Subcutaneous abdominal adipose tissue (tissue), 5 donors: ENCODE measurements around the gene TMEM163.
"Not testable (repeated sequence)": the region's sequence is repeated elsewhere in the genome, so short reads cannot be mapped to it uniquely, and the experiment has no call there.

ENCODE experiments used
- H3K27ac ChIP-seq: one replicate; pipeline ENCODE4 v1.7.0; 2013; ENCODE audit warnings: low read depth, mild to moderate bottlenecking, inconsistent platforms, low read length, moderate library complexity
- H3K27me3 ChIP-seq, 5 donors: one replicate each; pipeline ENCODE4 v1.7.0; 2013; ENCODE audit warnings: low read length in 5 of 5, inconsistent platforms in 1 of 5; ENCODE audit not compliant: control insufficient read depth in 5 of 5, insufficient read depth in 4 of 5
- H3K36me3 ChIP-seq, 5 donors: one replicate each; pipeline ENCODE4 v1.7.0; 2013; ENCODE audit warnings: low read length in 5 of 5; ENCODE audit not compliant: control insufficient read depth in 5 of 5, insufficient read depth in 5 of 5
- H3K4me1 ChIP-seq, 5 donors: one replicate each; pipeline ENCODE4 v1.7.0; 2013; ENCODE audit warnings: low read length in 5 of 5, mild to moderate bottlenecking in 3 of 5, moderate library complexity in 1 of 5; ENCODE audit not compliant: control insufficient read depth in 5 of 5, insufficient read depth in 5 of 5
- H3K4me3 ChIP-seq, 5 donors: one replicate each; pipeline ENCODE4 v1.7.0; 2013; ENCODE audit warnings: low read length in 5 of 5, low read depth in 1 of 5
- H3K9ac ChIP-seq, 5 donors: one replicate each; pipeline ENCODE4 v1.7.0; 2013; ENCODE audit warnings: low read length in 5 of 5, mild to moderate bottlenecking in 4 of 5, moderate library complexity in 3 of 5
- H3K9me3 ChIP-seq, 5 donors: one replicate each; pipeline ENCODE4 v1.7.0; 2013; ENCODE audit warnings: low read length in 5 of 5; ENCODE audit not compliant: control insufficient read depth in 5 of 5
- donor health status: healthy.
- donor health status: healthy.
- donor health status: healthy.
- donor health status: healthy.
- donor health status: healthy.

The TMEM163 gene

DNA sequence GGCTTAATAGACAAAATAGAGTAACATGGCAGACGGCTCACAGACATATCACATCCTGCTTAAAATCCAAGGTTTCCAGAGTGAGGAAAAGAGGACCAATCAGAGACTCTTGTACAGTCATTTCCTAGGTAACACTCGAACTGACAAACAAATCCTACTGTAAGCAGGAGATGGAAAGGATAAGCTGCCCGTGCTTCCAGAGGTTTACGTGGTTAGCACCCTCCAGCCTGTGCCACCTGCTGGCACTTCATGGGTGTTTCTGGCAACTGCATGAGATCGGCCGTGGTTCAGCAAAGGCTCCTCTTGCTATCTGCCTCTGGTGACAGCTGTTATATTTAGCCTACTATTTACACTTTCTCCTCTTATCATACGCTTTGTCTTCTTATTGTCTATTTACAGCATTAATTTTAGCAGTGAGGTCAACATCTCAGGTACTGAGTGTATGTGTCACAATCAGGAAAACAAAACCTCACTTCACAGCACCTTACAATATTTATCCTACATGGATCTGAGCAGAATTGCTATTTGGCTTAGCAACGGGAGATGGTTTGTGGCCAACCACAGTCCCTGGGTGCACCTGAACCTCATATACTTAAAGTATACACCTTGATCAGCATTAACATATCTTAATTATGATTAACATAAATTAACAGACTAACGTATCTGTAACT, 226.9 kb downstream of the TMEM163 start:
- Histone ChIP-seq H3K4me1 (no peaks in the 10 kb centered on the region), H3K4me3 (no peak overlapping the region)

DNA sequence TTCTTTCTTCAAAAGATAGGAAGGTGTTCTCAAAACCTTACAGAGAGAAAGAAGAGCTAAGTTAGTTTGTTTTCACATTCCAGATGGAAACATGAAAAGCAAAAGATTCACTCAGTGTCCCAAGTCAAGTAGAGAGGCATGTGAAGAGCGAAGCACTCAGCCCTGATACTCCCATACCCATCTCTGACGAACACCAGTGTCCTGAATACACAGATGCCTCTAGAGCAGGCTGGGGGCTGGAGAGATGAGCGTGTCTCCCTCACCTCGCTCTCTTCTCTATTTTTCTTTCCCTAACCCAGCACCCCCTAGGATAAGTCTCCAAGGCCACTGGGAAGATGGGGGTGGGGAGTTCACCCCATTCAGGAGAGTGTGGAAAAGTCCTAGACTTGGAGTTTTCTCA, 227.8 kb downstream of the TMEM163 start:
- no peaks in the 10 kb centered on the region for H3K9me3 ChIP-seq
- H3K4me1 ChIP-seq, result no peaks in the 10 kb centered on the region

More for the DNA sequence above, 226.9 kb downstream of the TMEM163 start:
- Histone ChIP-seq H3K27ac (no peak overlapping the region), H3K9ac (no peak overlapping the region), H3K36me3 (no peaks in the 10 kb centered on the region), H3K9me3 (no peaks in the 10 kb centered on the region), H3K27me3 (peaks cover 0 to 3% (median 0%) of the 10 kb centered on the region in 5 donors)

DNA sequence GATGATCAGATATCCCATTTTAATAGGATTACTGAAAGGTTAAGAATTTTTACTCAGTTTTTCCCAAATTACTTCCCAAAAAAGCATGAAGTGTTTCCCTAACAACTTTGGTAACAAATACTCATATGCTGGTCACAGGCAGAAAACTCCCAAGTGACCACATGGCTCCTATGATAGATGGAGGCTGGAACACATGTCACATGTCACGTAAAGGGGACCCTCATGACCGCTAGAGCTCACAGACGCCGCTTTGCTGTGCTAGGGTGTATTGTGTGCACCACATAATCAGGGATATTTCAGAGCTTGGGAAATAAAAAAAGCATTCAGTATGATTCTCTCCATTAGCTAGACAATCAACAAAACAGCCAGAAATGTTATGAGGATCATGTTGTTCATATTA, 228.2 kb downstream of the TMEM163 start:
- Histone ChIP-seq H3K4me3 (no peak overlapping the region), H3K9ac (no peak overlapping the region), H3K27ac (no peak overlapping the region), H3K9me3 (no peaks in the 10 kb centered on the region), H3K27me3 (peaks cover 0 to 3% (median 0%) of the 10 kb centered on the region in 5 donors), H3K36me3 (no peaks in the 10 kb centered on the region), H3K4me1 (no peaks in the 10 kb centered on the region)

More for the DNA sequence above, 227.8 kb downstream of the TMEM163 start:
- Histone ChIP-seq H3K9ac (no peak overlapping the region), H3K27ac (no peak overlapping the region), H3K36me3 (no peaks in the 10 kb centered on the region), H3K4me3 (no peak overlapping the region), H3K27me3 (peaks cover 0 to 3% (median 0%) of the 10 kb centered on the region in 5 donors)

DNA sequence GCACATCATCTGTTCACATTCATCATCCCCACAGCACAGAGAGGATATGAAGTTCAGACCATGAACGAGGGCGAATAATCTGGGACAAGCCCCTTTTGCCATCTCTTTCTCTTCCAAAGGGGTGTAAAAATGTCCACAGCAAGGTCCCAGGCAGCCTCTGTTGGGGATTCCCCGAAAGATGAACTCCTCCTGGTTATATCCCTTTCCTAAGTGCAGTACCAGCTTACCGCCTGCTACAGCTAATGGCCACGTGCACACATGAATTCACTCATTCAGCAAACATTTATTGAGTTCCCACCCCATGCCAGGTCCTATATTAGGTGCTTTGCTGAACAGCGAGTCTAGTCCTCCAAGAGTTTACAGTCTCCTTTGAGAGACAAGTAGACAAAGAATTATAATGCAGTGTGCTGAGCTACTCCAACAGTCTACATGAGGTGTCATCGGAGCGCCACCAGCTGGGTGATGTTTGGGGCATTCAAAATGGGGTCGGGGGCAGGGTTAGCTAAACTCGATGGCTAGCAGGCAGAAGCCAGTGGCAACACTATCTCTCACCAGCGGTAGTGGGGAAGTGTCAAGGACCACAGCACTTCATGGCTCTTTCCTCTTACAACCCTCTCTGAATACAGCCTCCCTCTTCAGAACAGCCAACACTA, 228.9 kb downstream of the TMEM163 start:
- Histone ChIP-seq H3K9ac (no peak overlapping the region), H3K4me3 (no peak overlapping the region), H3K27me3 (peaks cover 0 to 3% (median 0%) of the 10 kb centered on the region in 5 donors), H3K4me1 (no peaks in the 10 kb centered on the region), H3K36me3 (no peaks in the 10 kb centered on the region), H3K9me3 (no peaks in the 10 kb centered on the region), H3K27ac (no peak overlapping the region)

DNA sequence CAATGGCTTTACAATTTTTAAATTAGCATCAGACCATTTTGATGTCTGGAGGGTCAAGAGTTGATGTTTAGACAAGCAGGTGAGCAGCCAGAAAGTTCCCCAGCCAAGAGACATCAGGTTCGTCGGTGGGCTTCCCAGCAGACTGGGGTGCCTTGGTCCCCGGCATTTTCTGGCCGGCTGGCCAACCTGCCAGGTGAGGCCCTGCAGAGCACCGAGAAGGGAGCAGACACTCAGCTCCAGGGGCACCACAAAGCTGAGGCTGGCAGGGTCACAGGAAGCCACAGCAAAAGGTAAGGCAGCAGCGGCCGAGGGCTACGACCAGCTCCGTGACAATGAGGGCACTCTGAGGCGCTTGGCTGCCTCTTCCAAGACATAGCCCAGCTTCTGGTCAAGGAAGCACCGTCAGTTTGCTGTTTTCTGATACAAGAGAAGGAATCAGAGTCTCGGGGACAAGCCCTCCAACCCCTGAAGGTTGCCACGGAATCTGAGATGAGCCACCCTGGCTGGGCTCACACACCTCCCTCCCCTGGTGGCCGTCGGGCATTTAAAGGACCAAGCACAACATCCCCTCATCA, 235.9 kb downstream of the TMEM163 start:
- H3K9me3 ChIP-seq, result no peaks in the 10 kb centered on the region
- H3K4me1 ChIP-seq, result no peaks in the 10 kb centered on the region
- no peaks in the 10 kb centered on the region for H3K27me3 ChIP-seq
- H3K36me3 ChIP-seq, result no peaks in the 10 kb centered on the region
- no peak overlapping the region for H3K4me3 ChIP-seq
- H3K27ac ChIP-seq, result no peak overlapping the region
- no peak overlapping the region for H3K9ac ChIP-seq

DNA sequence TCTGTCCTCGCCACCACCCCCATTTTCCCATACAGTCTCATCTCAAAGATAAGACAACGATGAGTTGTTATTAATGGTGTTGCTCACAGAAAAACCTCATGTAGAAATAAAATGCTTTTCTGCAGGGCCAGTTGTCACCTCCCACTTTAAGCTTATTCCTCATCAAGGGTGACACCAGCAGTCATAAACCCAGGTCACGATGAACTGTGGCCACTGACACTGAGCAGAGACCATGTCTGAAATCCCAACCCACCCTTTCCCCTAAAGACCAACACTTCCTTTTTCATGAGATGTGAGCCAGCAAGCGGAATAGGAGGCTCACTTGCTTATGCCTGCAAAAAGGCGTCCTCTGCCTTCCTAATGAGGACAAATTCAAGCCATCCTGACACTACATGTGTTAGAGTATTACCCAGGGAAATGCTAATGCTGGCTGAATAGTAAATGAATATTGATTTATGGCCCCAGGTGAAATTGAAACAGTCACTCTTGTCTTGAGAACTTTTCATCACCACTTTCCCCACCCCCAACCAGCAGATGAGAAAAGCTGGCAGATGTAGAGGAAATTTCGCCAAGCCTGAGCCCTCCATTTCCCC, 236.6 kb downstream of the TMEM163 start:
- Histone ChIP-seq H3K36me3 (no peaks in the 10 kb centered on the region), H3K27ac (no peak overlapping the region), H3K27me3 (no peaks in the 10 kb centered on the region), H3K9me3 (no peaks in the 10 kb centered on the region), H3K4me1 (no peaks in the 10 kb centered on the region), H3K4me3 (no peak overlapping the region), H3K9ac (no peak overlapping the region)

DNA sequence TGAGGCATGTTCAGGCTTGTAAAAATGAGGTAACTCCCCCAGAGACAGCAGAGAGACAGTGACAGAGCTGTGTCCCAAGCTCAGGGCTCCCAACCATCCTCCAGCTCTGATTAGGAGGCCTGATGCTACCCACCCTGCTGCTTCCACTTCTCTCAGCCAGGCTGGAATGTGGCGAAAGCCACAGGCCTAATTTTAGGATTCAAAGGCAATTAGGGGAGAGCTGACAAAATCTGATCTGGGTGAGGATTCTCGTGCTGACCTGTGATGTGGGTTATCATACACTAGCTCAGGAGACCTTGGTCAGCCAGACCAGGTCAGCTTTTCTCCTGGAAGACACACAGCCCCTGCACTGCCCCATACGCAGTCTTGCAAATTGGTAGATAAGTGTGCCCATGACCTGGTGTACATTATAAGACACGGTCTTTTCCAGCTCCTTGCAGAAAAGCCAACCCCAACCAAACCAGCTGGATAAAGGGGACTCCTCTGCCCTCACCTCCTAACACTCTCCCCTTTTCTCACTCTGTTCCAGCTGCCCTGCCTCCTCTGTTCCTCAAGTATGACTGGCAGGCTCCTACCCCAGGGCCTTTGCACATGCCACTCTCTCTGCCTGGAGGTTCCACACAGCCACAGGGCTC, 239.0 kb downstream of the TMEM163 start:
- H3K4me3 ChIP-seq, result no peak overlapping the region
- H3K27me3 ChIP-seq, result no peaks in the 10 kb centered on the region
- H3K9ac ChIP-seq, result no peak overlapping the region
- H3K27ac ChIP-seq, result no peak overlapping the region
- no peaks in the 10 kb centered on the region for H3K4me1 ChIP-seq
- H3K36me3 ChIP-seq, result no peaks in the 10 kb centered on the region
- H3K9me3 ChIP-seq, result no peaks in the 10 kb centered on the region

DNA sequence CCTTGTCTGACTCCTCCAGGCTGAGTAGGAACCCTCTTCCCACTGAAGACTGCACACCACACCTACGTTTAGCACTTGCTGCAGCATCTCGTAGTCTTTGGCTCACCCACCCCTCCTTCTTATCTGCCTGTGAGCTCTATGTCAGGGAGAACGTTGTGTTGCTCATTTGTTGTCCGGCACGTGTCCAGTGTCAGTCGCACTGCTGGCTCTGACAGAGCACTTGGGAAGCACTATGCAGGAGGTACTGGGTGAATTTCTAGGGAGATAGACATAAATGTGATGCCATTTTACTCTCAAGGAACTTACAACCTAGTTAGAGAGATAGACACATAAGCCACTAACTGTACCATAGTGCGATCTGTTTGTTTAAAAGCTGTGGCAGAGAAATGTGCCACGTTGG, 241.8 kb downstream of the TMEM163 start:
- not testable (repeated sequence) for H3K27me3 ChIP-seq, H3K4me3 ChIP-seq, H3K4me1 ChIP-seq, H3K9ac ChIP-seq, H3K27ac ChIP-seq, H3K36me3 ChIP-seq
- H3K9me3 ChIP-seq, result peaks cover 0 to 10% (median 0%) of the 10 kb centered on the region in 5 donors

DNA sequence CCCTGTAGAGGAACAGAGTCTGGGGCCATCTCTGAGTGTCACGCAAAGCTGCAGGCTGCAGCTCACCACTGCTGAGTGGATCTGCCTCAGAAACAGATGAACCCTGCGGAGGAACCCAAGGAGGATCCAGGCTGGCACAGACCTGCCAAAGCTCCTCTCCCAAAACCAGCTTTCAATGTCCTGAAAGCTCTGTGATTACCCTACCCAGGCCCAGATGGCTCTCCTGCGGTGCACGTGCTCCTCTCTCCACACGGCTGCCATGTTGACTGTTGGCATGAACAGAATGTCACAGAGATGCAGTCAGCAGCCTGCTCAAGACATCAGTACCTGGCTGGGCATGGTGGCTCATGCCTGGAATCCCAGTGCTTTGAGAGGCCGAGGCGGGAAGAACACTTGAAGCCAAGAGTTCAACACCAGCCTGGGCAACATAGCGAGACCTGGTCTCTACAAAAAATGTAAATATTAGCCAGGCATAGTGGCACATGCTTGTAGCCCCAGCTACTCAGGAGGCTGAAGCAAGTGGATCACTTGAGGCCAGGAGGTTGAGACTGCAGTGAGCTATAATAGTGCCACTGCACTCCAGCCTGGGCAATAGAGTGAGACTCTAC, 248.1 kb downstream of the TMEM163 start:
- Histone ChIP-seq H3K4me3 (no peak overlapping the region), H3K36me3 (peaks cover 0 to 3% (median 0%) of the 10 kb centered on the region in 5 donors), H3K9me3 (peaks cover 0 to 12% (median 0%) of the 10 kb centered on the region in 5 donors), H3K27ac (no peak overlapping the region), H3K4me1 (no peaks in the 10 kb centered on the region), H3K27me3 (peaks cover 0 to 4% (median 0%) of the 10 kb centered on the region in 5 donors), H3K9ac (no peak overlapping the region)
